HEK293 (cell line): ENCODE measurements around the gene MRPS10.

Source experiments
- CTCF ChIA-PET: fragments of 350-600 bp; formaldehyde crosslinking; extraction: SDS; loops from one replicate; lab custom pipeline; 2021; ENCODE audit warnings: antibody characterized with exemption; lab: Yijun Ruan, JAX
- POLR2A ChIA-PET: fragments of 300-600 bp; formaldehyde crosslinking; extraction: SDS; loops from one replicate; lab custom pipeline; 2020; ENCODE audit warnings: antibody characterized with exemption, inconsistent platforms; lab: Yijun Ruan, JAX
- H3K27ac ChIP-seq: fragments of 200-500 bp; sonication (Bioruptor generic); 2 replicates; pipeline ENCODE4 v1.5.1; 2014; ENCODE audit warnings: low read depth, low read length, control low read depth, inconsistent platforms; ENCODE audit errors: extremely low read depth
- H3K36me3 ChIP-seq, 2 experiments: fragments of 200-500 bp in 1 of 2; sonication (Bioruptor generic) in 1 of 2; 1 replicate in 1 of 2; 2 replicates in 1 of 2; pipeline ENCODE4 v1.5.1; 2014 to 2017; ENCODE audit warnings: inconsistent platforms in 2 of 2, low read length in 2 of 2; ENCODE audit not compliant: control insufficient read depth in 2 of 2, insufficient read depth in 1 of 2
- H3K4me1 ChIP-seq: fragments of 200-500 bp; sonication (Bioruptor generic); 2 replicates; pipeline ENCODE4 v1.5.1; 2014; ENCODE audit warnings: mild to moderate bottlenecking, low read length, inconsistent platforms; ENCODE audit not compliant: control insufficient read depth, insufficient read depth
- H3K4me3 ChIP-seq: 2 replicates; pipeline ENCODE4 v1.5.1; 2011; ENCODE audit warnings: low read depth, mild to moderate bottlenecking, control low read depth, low read length, moderate library complexity
- H3K9me3 ChIP-seq: fragments of 200-500 bp; sonication (Bioruptor generic); 2 replicates; pipeline ENCODE4 v1.5.1; 2014; ENCODE audit warnings: low read depth, low read length, inconsistent platforms; ENCODE audit not compliant: control insufficient read depth, insufficient read depth
- KLF17 ChIP-seq: fragments of 450-650 bp; formaldehyde crosslinking; IDR thresholded peaks from 2 replicates; pipeline ENCODE4 v1.5.1; 2016; ENCODE audit warnings: missing biosample characterization, missing genetic modification characterization
- MEIS1 ChIP-seq: sonication (generic); formaldehyde crosslinking; IDR thresholded peaks from 2 replicates; pipeline ENCODE4 v1.8.1; 2022; ENCODE audit warnings: missing genetic modification reagents, mild to moderate bottlenecking, borderline replicate concordance
- TRIM28 ChIP-seq: IDR thresholded peaks from 2 replicates; pipeline ENCODE4 v1.6.1; 2011; ENCODE audit warnings: low read length, control low read depth, borderline replicate concordance
- YY2 ChIP-seq: fragments of 450-650 bp; formaldehyde crosslinking; IDR thresholded peaks from 2 replicates; pipeline ENCODE4 v1.5.1; 2016; ENCODE audit warnings: missing biosample characterization, missing genetic modification characterization
- ZBTB1 ChIP-seq: fragments of 450-650 bp; formaldehyde crosslinking; IDR thresholded peaks from 2 replicates; pipeline ENCODE4 v1.5.1; 2016; ENCODE audit warnings: missing biosample characterization, missing genetic modification characterization
- ZBTB21 ChIP-seq: fragments of 450-650 bp; formaldehyde crosslinking; IDR thresholded peaks from 2 replicates; pipeline ENCODE4 v1.5.1; 2017; ENCODE audit warnings: missing biosample characterization, missing genetic modification characterization
- ZNF133 ChIP-seq: fragments of 450-650 bp; formaldehyde crosslinking; IDR thresholded peaks from 2 replicates; pipeline ENCODE4 v1.5.1; 2016; ENCODE audit warnings: missing biosample characterization, missing genetic modification characterization
- ZNF184 ChIP-seq: fragments of 450-650 bp; IDR thresholded peaks from 2 replicates; pipeline ENCODE4 v1.5.1; 2018; ENCODE audit warnings: missing biosample characterization, mild to moderate bottlenecking, missing genetic modification characterization
- ZNF266 ChIP-seq: fragments of 450-650 bp; formaldehyde crosslinking; IDR thresholded peaks from 2 replicates; pipeline ENCODE4 v1.5.1; 2016; ENCODE audit warnings: missing biosample characterization, missing genetic modification characterization, low read depth
- ZNF280C ChIP-seq: fragments of 450-650 bp; formaldehyde crosslinking; IDR thresholded peaks from 2 replicates; pipeline ENCODE4 v1.5.1; 2016; ENCODE audit warnings: missing biosample characterization, missing genetic modification characterization
- ZNF404 ChIP-seq: fragments of 450-650 bp; formaldehyde crosslinking; IDR thresholded peaks from 2 replicates; pipeline ENCODE4 v1.5.1; 2017; ENCODE audit warnings: missing biosample characterization, missing genetic modification characterization
- ZNF426 ChIP-seq: fragments of 450-650 bp; formaldehyde crosslinking; IDR thresholded peaks from 2 replicates; pipeline ENCODE4 v1.5.1; 2017; ENCODE audit warnings: missing biosample characterization, missing genetic modification characterization, mild to moderate bottlenecking, inconsistent platforms, moderate library complexity
- ZNF544 ChIP-seq: fragments of 450-650 bp; formaldehyde crosslinking; IDR thresholded peaks from 2 replicates; pipeline ENCODE4 v1.5.0; 2017; ENCODE audit warnings: missing biosample characterization, missing genetic modification characterization
- ZNF548 ChIP-seq: fragments of 450-650 bp; formaldehyde crosslinking; IDR thresholded peaks from 2 replicates; pipeline ENCODE4 v1.5.1; 2016; ENCODE audit warnings: missing biosample characterization, missing genetic modification characterization
- ZNF555 ChIP-seq: fragments of 450-650 bp; formaldehyde crosslinking; conservative IDR thresholded peaks from 2 replicates; pipeline ENCODE4 v1.5.1; 2017; ENCODE audit warnings: missing biosample characterization, mild to moderate bottlenecking, missing genetic modification characterization, inconsistent platforms
- ZNF560 ChIP-seq: fragments of 450-650 bp; formaldehyde crosslinking; IDR thresholded peaks from 2 replicates; pipeline ENCODE4 v1.5.1; 2017; ENCODE audit warnings: missing biosample characterization, missing genetic modification characterization, borderline replicate concordance
- ZNF776 ChIP-seq: fragments of 450-650 bp; formaldehyde crosslinking; IDR thresholded peaks from 2 replicates; pipeline ENCODE4 v1.5.0; 2017; ENCODE audit warnings: missing biosample characterization, missing genetic modification characterization, borderline replicate concordance
- ZNF837 ChIP-seq: fragments of 450-650 bp; formaldehyde crosslinking; IDR thresholded peaks from 2 replicates; pipeline ENCODE4 v1.5.1; 2016; ENCODE audit warnings: missing biosample characterization, missing genetic modification characterization
- ZNF843 ChIP-seq: fragments of 450-650 bp; formaldehyde crosslinking; IDR thresholded peaks from 2 replicates; pipeline ENCODE4 v1.5.1; 2016; ENCODE audit warnings: missing biosample characterization, missing genetic modification characterization
- ZSCAN16 ChIP-seq: fragments of 450-650 bp; formaldehyde crosslinking; IDR thresholded peaks from 2 replicates; pipeline ENCODE4 v1.5.1; 2016; ENCODE audit warnings: missing biosample characterization, missing genetic modification characterization
- ZSCAN5A ChIP-seq: fragments of 450-650 bp; formaldehyde crosslinking; IDR thresholded peaks from 2 replicates; pipeline ENCODE4 v1.5.1; 2016; ENCODE audit warnings: missing biosample characterization, missing genetic modification characterization

Gene MRPS10

GRCh38 chr6:42185597-42185996 is 32.1 kb downstream of the MRPS10 start:
- H3K4me1 ChIP-seq = 0 out of 2 replicates have a peak, but pooled peaks cover 1% of the 10 kb centered on the region
- no peaks in the 10 kb centered on the region for H3K9me3 ChIP-seq
- TF ChIP-seq YY2 (tag by site-specific recombination) = no peak
- no peak for TF ChIP-seq ZNF776 (tag by site-specific recombination)
- TF ChIP-seq ZBTB21 (tag by site-specific recombination) = no peak
- no peak for TF ChIP-seq ZNF280C (tag by site-specific recombination)
- no peak for TF ChIP-seq ZNF184 (tag by site-specific recombination)
- no peak for TF ChIP-seq ZNF426 (tag by site-specific recombination)
- TF ChIP-seq ZNF133 (tag by site-specific recombination) = no peak
- no peak for TF ChIP-seq ZNF548 (tag by site-specific recombination)
- POLR2A ChIA-PET = no interaction called here
- no peak overlapping the region for H3K4me3 ChIP-seq
- H3K36me3 ChIP-seq = no peaks in the 10 kb centered on the region
- H3K27ac ChIP-seq = no peak overlapping the region
- CTCF ChIA-PET = interaction anchor here (0.5 to 1.9 kb wide), 5 partner anchors 29 to 817 kb away, joined by 3 to 13 read pairs (median 3); no protein-coding TSS in a partner anchor

GRCh38 chr6:42184475-42184874 is 33.2 kb downstream of the MRPS10 start:
- no peaks in the 10 kb centered on the region for H3K4me1 ChIP-seq
- H3K9me3 ChIP-seq = no peaks in the 10 kb centered on the region
- H3K4me3 ChIP-seq = no peak overlapping the region
- CTCF ChIA-PET = interaction anchor here (1.9 kb wide), 1 partner anchor 30 kb away, joined by 13 read pairs; no protein-coding TSS in a partner anchor
- no peaks in the 10 kb centered on the region for H3K36me3 ChIP-seq
- no peak overlapping the region for H3K27ac ChIP-seq
- POLR2A ChIA-PET = no interaction called here
- TF ChIP-seq YY2 (tag by site-specific recombination) (no peak), TRIM28 (no peak), ZBTB1 (tag by site-specific recombination) (no peak), ZNF560 (no peak), ZNF404 (no peak), ZNF837 (tag by site-specific recombination) (no peak), ZNF266 (tag by site-specific recombination) (no peak), ZSCAN16 (tag by site-specific recombination) (no peak), ZSCAN5A (tag by site-specific recombination) (no peak), ZNF843 (no peak), ZNF544 (tag by site-specific recombination) (no peak), ZNF555 (tag by site-specific recombination) (no peak), KLF17 (tag by site-specific recombination) (no peak), MEIS1 (CRISPR knock-in tag) (no peak)
